Measurements from ENCODE around the gene TBX1. TPM values are rescaled to one million over a fixed set of nuclear protein-coding genes. Genes with fewer than 3 reads are reported as not detected.

The TBX1 gene
- total and polyA plus RNA-seq, 2 of the 13 experiments (the other 11 are each of a cell fraction or from before 2014, with no cell fraction given), result not detected

DNA sequence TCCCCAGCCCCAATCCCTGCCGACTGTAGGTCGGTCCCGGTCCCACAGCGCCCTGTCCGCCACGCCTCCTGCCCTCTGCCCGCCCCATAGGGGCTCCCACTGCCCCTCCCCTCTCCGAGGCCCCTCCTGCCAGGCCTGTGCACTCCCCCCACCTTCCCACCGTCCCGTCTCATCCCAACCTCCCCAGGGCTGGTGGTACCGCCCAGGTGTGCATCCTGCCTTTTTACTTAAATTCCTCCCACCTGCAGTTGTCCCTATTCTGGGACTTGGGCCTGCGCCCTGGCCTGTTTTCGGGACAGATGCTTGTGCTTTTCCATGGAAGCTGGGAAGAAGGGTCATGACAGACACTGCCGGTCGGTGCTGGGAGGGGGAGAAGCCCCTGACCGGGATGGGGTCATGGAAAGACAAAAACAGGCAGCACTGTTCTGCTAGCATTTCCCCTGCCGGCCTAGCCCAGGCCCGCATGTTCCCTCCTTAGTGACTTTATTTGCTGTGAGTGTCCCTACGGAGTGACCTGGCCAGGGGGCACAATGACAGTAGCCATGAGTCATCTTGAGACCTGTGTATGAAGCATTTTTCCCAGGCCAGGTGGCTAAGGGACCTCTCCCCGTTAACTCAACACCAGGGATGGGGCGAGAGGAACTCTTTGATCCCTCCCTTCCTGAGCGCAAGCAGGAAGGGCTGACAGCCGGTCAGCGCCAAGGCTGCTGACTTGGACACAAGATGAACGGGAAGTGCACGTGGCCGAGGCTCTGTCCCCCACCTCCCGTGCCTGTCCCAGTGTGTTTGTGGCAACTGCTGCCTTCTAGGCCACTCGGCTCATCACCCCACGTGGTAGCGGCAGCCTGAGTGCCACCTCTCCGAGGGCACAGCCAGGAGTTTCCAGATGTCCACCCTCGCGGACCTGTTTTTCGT is 7.1 kb downstream of the TBX1 start:
- H2AFZ ChIP-seq (ENCODE audit: low read length), result no peak overlapping the region
- no peaks in the 10 kb centered on the region for H3K9me3 ChIP-seq (ENCODE audit: low read length)
- no peak for FAIRE-seq
- peak; percentile 36 for ATAC-seq
- H3K4me1 ChIP-seq (ENCODE audit: insufficient read depth, low read length), result peaks cover 22% of the 10 kb centered on the region
- peak overlapping the region; percentile 20; the same call in 1 of the 2 replicates for H3K4me2 ChIP-seq (ENCODE audit: low read depth, low read length)
- H4K20me1 ChIP-seq (ENCODE audit: insufficient read depth, low read length), result peaks cover 4% of the 10 kb centered on the region; the same call in 1 of the 2 replicates
- ChIA-PET CTCF (ENCODE audit: low intra/inter-chr PET ratio, low total read pairs) (no interaction called here), POLR2A (no interaction called here)
- no peaks in the 10 kb centered on the region for H3K36me3 ChIP-seq (replicated peaks in 1 of 2; ENCODE audit: control insufficient read depth in 1 of 2, insufficient read depth in 2 of 2, low read length in 2 of 2)
- peak; percentile 47 for DNase-seq (ENCODE audit: low spot score)
- no peak overlapping the region for H3K27ac ChIP-seq (ENCODE audit: extremely low read length, insufficient read depth, low read length)
- H3K4me3 ChIP-seq (replicated peaks in 1 of 3; ENCODE audit: insufficient read depth in 1 of 3, low read depth in 2 of 3, low read length in 3 of 3), result no peak overlapping the region; a peak in 1 of 6 replicates
- no TSS peak for BruUV-seq (replicated peaks)
- in situ Hi-C loops (cut with HindIII; ENCODE audit: extremely low pct_ligation_motif_present, low pct_unique_long_range_greater_than_20kb), result no loop called here
- WGBS (ENCODE audit: low lambda C conversion rate), result 25% methylated on average over 17 of the region's 35 CpGs
- H3K9ac ChIP-seq (ENCODE audit: insufficient read depth, low read depth, low read length), result no peak overlapping the region
- peaks cover 23 to 93% of the 10 kb centered on the region in 2 experiments for H3K27me3 ChIP-seq (ENCODE audit: control insufficient read depth in 1 of 2, insufficient read depth in 2 of 2, low read length in 2 of 2)
- H3K79me2 ChIP-seq (ENCODE audit: insufficient read depth, low read length), result no peaks in the 10 kb centered on the region
- intact Hi-C loops (cut with micrococcal nuclease; ENCODE audit: unreplicated experiment), result no loop called here
- TF ChIP-seq, protein P1, sequence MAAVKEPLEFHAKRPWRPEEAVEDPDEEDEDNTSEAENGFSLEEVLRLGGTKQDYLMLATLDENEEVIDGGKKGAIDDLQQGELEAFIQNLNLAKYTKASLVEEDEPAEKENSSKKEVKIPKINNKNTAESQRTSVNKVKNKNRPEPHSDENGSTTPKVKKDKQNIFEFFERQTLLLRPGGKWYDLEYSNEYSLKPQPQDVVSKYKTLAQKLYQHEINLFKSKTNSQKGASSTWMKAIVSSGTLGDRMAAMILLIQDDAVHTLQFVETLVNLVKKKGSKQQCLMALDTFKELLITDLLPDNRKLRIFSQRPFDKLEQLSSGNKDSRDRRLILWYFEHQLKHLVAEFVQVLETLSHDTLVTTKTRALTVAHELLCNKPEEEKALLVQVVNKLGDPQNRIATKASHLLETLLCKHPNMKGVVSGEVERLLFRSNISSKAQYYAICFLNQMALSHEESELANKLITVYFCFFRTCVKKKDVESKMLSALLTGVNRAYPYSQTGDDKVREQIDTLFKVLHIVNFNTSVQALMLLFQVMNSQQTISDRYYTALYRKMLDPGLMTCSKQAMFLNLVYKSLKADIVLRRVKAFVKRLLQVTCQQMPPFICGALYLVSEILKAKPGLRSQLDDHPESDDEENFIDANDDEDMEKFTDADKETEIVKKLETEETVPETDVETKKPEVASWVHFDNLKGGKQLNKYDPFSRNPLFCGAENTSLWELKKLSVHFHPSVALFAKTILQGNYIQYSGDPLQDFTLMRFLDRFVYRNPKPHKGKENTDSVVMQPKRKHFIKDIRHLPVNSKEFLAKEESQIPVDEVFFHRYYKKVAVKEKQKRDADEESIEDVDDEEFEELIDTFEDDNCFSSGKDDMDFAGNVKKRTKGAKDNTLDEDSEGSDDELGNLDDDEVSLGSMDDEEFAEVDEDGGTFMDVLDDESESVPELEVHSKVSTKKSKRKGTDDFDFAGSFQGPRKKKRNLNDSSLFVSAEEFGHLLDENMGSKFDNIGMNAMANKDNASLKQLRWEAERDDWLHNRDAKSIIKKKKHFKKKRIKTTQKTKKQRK (IDR thresholded peaks at IDR 0.05; ENCODE audit: low read length), result no peak
- TF ChIP-seq ZNF614 (CRISPR knock-in tag; IDR thresholded peaks at IDR 0.05; ENCODE audit: borderline replicate concordance) (no peak), MXI1 (IDR thresholded peaks at IDR 0.05; ENCODE audit: borderline replicate concordance, low read depth, low read length) (no peak), BHLHE40 (IDR thresholded peaks at IDR 0.05; ENCODE audit: low read length) (peak; percentile 32; the same call in 1 of the 2 replicates), ZNF501 (CRISPR knock-in tag; IDR thresholded peaks at IDR 0.05) (no peak), ATF2 (CRISPR knock-in tag; IDR thresholded peaks at IDR 0.05) (no peak), E2F1 (CRISPR knock-in tag; IDR thresholded peaks at IDR 0.05) (no peak), FOSL2 (CRISPR knock-in tag; IDR thresholded peaks at IDR 0.05) (peak; percentile 84), WIZ (CRISPR knock-in tag; IDR thresholded peaks at IDR 0.05) (no peak), PRMT3 (CRISPR knock-in tag; IDR thresholded peaks at IDR 0.05; ENCODE audit: borderline replicate concordance, low read depth) (no peak), ELF3 (CRISPR knock-in tag; IDR thresholded peaks at IDR 0.05) (no peak)
- TF ChIP-seq, protein P2, sequence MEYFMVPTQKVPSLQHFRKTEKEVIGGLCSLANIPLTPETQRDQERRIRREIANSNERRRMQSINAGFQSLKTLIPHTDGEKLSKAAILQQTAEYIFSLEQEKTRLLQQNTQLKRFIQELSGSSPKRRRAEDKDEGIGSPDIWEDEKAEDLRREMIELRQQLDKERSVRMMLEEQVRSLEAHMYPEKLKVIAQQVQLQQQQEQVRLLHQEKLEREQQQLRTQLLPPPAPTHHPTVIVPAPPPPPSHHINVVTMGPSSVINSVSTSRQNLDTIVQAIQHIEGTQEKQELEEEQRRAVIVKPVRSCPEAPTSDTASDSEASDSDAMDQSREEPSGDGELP (IDR thresholded peaks at IDR 0.05; ENCODE audit: borderline replicate concordance, low read depth), result peak; percentile 18; the same call in 1 of the 2 replicates
- TF ChIP-seq, protein P3, sequence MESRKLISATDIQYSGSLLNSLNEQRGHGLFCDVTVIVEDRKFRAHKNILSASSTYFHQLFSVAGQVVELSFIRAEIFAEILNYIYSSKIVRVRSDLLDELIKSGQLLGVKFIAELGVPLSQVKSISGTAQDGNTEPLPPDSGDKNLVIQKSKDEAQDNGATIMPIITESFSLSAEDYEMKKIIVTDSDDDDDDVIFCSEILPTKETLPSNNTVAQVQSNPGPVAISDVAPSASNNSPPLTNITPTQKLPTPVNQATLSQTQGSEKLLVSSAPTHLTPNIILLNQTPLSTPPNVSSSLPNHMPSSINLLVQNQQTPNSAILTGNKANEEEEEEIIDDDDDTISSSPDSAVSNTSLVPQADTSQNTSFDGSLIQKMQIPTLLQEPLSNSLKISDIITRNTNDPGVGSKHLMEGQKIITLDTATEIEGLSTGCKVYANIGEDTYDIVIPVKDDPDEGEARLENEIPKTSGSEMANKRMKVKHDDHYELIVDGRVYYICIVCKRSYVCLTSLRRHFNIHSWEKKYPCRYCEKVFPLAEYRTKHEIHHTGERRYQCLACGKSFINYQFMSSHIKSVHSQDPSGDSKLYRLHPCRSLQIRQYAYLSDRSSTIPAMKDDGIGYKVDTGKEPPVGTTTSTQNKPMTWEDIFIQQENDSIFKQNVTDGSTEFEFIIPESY (CRISPR knock-in tag; IDR thresholded peaks at IDR 0.05), result peak; percentile 52; the same call in 1 of the 2 replicates
